Karpas-422 (cell line): ENCODE results near the gene UBASH3B. TPM values are rescaled to one million over a fixed set of nuclear protein-coding genes. Genes with fewer than 3 reads are reported as not detected.

Experiments used
- DNase-seq: peaks from one replicate; pipeline ENCODE4 v3.0.0-alpha.2; 2015
- H2AFZ ChIP-seq: fragments of 200-600 bp; sonication (generic); 2 replicates; pipeline ENCODE4 v1.6.1; 2014; ENCODE audit warnings: antibody characterized with exemption, low read length, mixed read lengths
- H3K27ac ChIP-seq: fragments of 200-600 bp; sonication (generic); 2 replicates; pipeline ENCODE4 v1.5.1; 2014; ENCODE audit warnings: mild to moderate bottlenecking, low read length, moderate library complexity
- H3K27me3 ChIP-seq: fragments of 200-600 bp; sonication (generic); 2 replicates; pipeline ENCODE4 v1.6.1; 2014; ENCODE audit warnings: low read length, mixed read lengths
- H3K36me3 ChIP-seq: fragments of 200-600 bp; sonication (generic); 2 replicates; pipeline ENCODE4 v1.6.1; 2014; ENCODE audit warnings: low read length, mixed read lengths; ENCODE audit not compliant: insufficient read depth
- H3K4me1 ChIP-seq: fragments of 200-600 bp; sonication (generic); 2 replicates; pipeline ENCODE4 v1.6.1; 2014; ENCODE audit warnings: mild to moderate bottlenecking, low read length, mixed read lengths
- H3K4me2 ChIP-seq: fragments of 200-600 bp; sonication (generic); 2 replicates; pipeline ENCODE4 v1.6.1; 2014; ENCODE audit warnings: low read length, low read depth, mild to moderate bottlenecking; ENCODE audit not compliant: poor library complexity, severe bottlenecking
- H3K4me3 ChIP-seq: fragments of 200-600 bp; sonication (generic); 2 replicates; pipeline ENCODE4 v1.5.1; 2014; ENCODE audit warnings: mild to moderate bottlenecking, antibody characterized with exemption, low read length, mixed read lengths
- H3K79me2 ChIP-seq: fragments of 200-600 bp; sonication (generic); 2 replicates; pipeline ENCODE4 v1.6.1; 2014; ENCODE audit warnings: mild to moderate bottlenecking, low read length, mixed read lengths
- H3K9ac ChIP-seq: fragments of 200-600 bp; sonication (generic); 2 replicates; pipeline ENCODE4 v1.6.0; 2014; ENCODE audit warnings: low read length
- H3K9me2 ChIP-seq: fragments of 200-600 bp; sonication (generic), shearing (Covaris generic); replicated peaks from 2 replicates; pipeline ENCODE4 v1.6.0; 2014; ENCODE audit warnings: mild to moderate bottlenecking, low read length, moderate library complexity; ENCODE audit not compliant: insufficient read depth
- H3K9me3 ChIP-seq: fragments of 300-700, 200-600 bp; sonication (generic); 2 replicates; pipeline ENCODE4 v1.6.1; 2014; ENCODE audit warnings: low read length, mixed read lengths
- H4K20me1 ChIP-seq: fragments of 200-600 bp; sonication (generic); 2 replicates; pipeline ENCODE4 v1.6.1; 2014; ENCODE audit warnings: mild to moderate bottlenecking, antibody characterized with exemption, low read length, low read depth; ENCODE audit not compliant: insufficient read depth
- total RNA-seq: library from RNA; depleted of rRNA; stranded (reverse); fragments of >200 nt; shearing (Covaris generic); gene quantifications from 2 replicates; pipeline ENCODE4 v1.2.3, GENCODE V29; 2014; ENCODE audit warnings: low replicate concordance

Gene UBASH3B
- total RNA-seq, 1 experiment from 2014 or later = 9.0 TPM

GRCh38 chr11:122791836-122792235, 136.3 kb downstream of the UBASH3B start:
- H3K4me3 ChIP-seq = no peak overlapping the region
- no peaks in the 10 kb centered on the region for H3K9me3 ChIP-seq
- H3K4me1 ChIP-seq = peaks cover 8% of the 10 kb centered on the region
- no peaks in the 10 kb centered on the region for H4K20me1 ChIP-seq
- no peaks in the 10 kb centered on the region for H3K79me2 ChIP-seq
- no peaks in the 10 kb centered on the region for H3K36me3 ChIP-seq
- no peak for DNase-seq
- no peak overlapping the region for H2AFZ ChIP-seq
- no peak overlapping the region for H3K27ac ChIP-seq
- H3K9ac ChIP-seq = no peak overlapping the region
- H3K9me2 ChIP-seq = no peaks in the 10 kb centered on the region
- H3K27me3 ChIP-seq = no peaks in the 10 kb centered on the region
- no peak overlapping the region for H3K4me2 ChIP-seq

- Histone ChIP-seq H3K27me3 (no peaks in the 10 kb centered on the region), H3K4me1 (no peaks in the 10 kb centered on the region), H4K20me1 (no peaks in the 10 kb centered on the region), H3K4me3 (no peak overlapping the region), H2AFZ (no peak overlapping the region), H3K27ac (no peak overlapping the region), H3K79me2 (no peaks in the 10 kb centered on the region), H3K9me3 (no peaks in the 10 kb centered on the region), H3K9me2 (no peaks in the 10 kb centered on the region), H3K36me3 (no peaks in the 10 kb centered on the region), H3K4me2 (no peak overlapping the region), H3K9ac (no peak overlapping the region)
- no peak for DNase-seq
These were observed 138.0 kb downstream of the UBASH3B start for GRCh38 chr11:122793515-122793914.

- H3K36me3 ChIP-seq = no peaks in the 10 kb centered on the region
These were observed 139.8 kb downstream of the UBASH3B start for GRCh38 chr11:122795307-122795706.

GRCh38 chr11:122796128-122796717, 140.7 kb downstream of the UBASH3B start:
- H3K9me2 ChIP-seq = no peaks in the 10 kb centered on the region
- no peaks in the 10 kb centered on the region for H3K79me2 ChIP-seq
- DNase-seq = peak; percentile 67
- no peak overlapping the region for H3K4me3 ChIP-seq
- no peak overlapping the region for H3K9ac ChIP-seq
- H3K27ac ChIP-seq = no peak overlapping the region
- no peaks in the 10 kb centered on the region for H3K36me3 ChIP-seq
- H3K9me3 ChIP-seq = no peaks in the 10 kb centered on the region
- H4K20me1 ChIP-seq = no peaks in the 10 kb centered on the region
- no peaks in the 10 kb centered on the region for H3K4me1 ChIP-seq
- no peak overlapping the region for H3K4me2 ChIP-seq
- H2AFZ ChIP-seq = no peak overlapping the region
- no peaks in the 10 kb centered on the region for H3K27me3 ChIP-seq

More at GRCh38 chr11:122795307-122795706, 139.8 kb downstream of the UBASH3B start:
- Histone ChIP-seq H3K9me2 (no peaks in the 10 kb centered on the region), H3K9ac (no peak overlapping the region), H4K20me1 (no peaks in the 10 kb centered on the region), H3K4me2 (no peak overlapping the region), H3K4me1 (no peaks in the 10 kb centered on the region), H3K27ac (no peak overlapping the region), H3K9me3 (no peaks in the 10 kb centered on the region), H3K27me3 (no peaks in the 10 kb centered on the region), H2AFZ (no peak overlapping the region), H3K4me3 (no peak overlapping the region), H3K79me2 (no peaks in the 10 kb centered on the region)
- DNase-seq = no peak

DNA sequence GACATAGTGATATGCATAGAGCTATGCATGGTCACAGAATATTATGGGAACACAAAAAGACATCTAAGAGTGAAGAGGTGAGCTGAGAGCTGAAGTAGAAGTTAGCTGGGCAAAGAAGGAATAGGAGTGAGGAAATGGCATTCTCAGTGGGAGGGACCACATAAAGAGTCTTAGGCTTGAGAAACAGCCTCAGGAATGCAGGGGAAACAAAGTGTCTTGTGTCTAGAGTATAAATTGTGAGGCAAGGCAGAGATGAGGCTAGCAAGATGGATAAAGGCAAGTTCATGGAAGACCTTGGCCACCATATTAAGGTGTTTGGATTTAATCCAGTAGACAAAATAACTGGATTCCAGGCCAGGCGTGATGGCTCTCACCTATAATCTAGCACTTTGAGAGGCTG, 142.1 kb downstream of the UBASH3B start:
- Histone ChIP-seq H3K4me3 (no peak overlapping the region), H3K79me2 (no peaks in the 10 kb centered on the region), H3K4me2 (no peak overlapping the region), H3K9ac (no peak overlapping the region), H3K9me2 (no peaks in the 10 kb centered on the region), H3K4me1 (no peaks in the 10 kb centered on the region), H4K20me1 (no peaks in the 10 kb centered on the region), H2AFZ (no peak overlapping the region), H3K36me3 (no peaks in the 10 kb centered on the region), H3K27ac (no peak overlapping the region), H3K27me3 (no peaks in the 10 kb centered on the region), H3K9me3 (no peaks in the 10 kb centered on the region)
- no peak for DNase-seq

DNA sequence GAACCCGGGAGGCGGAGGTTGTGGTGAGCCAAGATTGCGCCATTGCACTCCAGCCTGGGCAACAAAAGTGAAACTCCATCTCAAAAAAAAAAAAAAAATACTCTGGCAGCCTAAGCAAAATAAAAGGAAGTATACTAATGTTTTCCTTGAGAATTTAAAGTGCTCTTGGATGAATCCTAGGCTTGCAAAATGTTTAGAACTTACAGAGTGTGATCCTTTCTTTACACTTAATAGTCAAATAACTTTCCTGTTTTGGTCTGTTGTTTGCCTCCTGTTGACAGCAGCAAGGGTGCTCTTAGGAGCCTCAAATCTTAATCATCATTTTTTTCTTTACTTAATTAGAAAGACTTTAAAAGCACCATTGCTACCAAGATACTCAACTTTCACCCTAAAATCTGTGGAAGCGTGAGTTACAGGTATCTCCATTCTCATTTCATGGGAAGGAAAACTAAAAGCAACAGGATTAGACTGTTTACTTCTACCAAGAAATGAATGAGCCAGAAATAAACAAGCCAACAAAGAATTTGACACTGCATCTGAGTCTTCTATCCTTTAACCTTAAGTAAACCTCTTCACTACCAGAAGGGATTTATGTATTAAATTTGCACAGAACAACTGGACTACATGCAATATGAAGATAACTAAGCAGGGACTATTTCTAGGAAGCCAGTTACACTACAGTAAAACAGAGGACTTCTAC, 144.0 kb downstream of the UBASH3B start:
- Histone ChIP-seq H3K36me3 (no peaks in the 10 kb centered on the region), H4K20me1 (no peaks in the 10 kb centered on the region), H3K4me1 (no peaks in the 10 kb centered on the region), H3K9me2 (no peaks in the 10 kb centered on the region), H3K4me3 (no peak overlapping the region), H3K4me2 (no peak overlapping the region), H3K9ac (no peak overlapping the region), H3K27me3 (no peaks in the 10 kb centered on the region), H2AFZ (no peak overlapping the region), H3K9me3 (no peaks in the 10 kb centered on the region), H3K79me2 (no peaks in the 10 kb centered on the region), H3K27ac (no peak overlapping the region)
- no peak for DNase-seq

DNA sequence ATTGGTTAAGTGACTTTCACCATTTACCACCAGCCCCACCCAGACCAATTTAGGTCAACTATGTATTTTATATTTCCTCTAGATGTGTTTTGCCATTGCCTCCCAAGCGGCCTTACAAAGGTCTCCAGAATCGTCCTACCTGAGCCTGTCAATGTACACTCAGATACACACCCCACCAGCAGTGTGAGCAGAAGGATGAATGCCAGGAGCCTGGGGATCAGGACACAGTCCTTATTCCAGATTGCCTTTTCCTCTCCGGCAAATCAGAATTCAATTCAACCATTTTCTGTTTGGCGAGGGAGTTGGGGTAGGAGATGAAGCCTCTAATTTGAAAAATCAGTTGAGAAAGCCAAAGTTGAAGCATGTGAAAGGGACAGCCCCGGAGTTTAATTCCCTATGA, 147.4 kb downstream of the UBASH3B start:
- Histone ChIP-seq H3K27me3 (no peaks in the 10 kb centered on the region), H3K79me2 (no peaks in the 10 kb centered on the region), H4K20me1 (no peaks in the 10 kb centered on the region), H3K27ac (no peak overlapping the region), H3K9ac (no peak overlapping the region), H3K4me2 (no peak overlapping the region), H3K4me3 (no peak overlapping the region), H3K36me3 (no peaks in the 10 kb centered on the region), H2AFZ (no peak overlapping the region), H3K4me1 (peaks cover under 1% of the 10 kb centered on the region), H3K9me2 (no peaks in the 10 kb centered on the region), H3K9me3 (no peaks in the 10 kb centered on the region)
- no peak for DNase-seq

- H3K9me2 ChIP-seq = no peaks in the 10 kb centered on the region
- no peaks in the 10 kb centered on the region for H3K9me3 ChIP-seq
- peaks cover 5% of the 10 kb centered on the region for H3K4me1 ChIP-seq
- H2AFZ ChIP-seq = no peak overlapping the region
- H3K27me3 ChIP-seq = no peaks in the 10 kb centered on the region
- no peak overlapping the region for H3K27ac ChIP-seq
- no peaks in the 10 kb centered on the region for H4K20me1 ChIP-seq
- no peak for DNase-seq
- no peak overlapping the region for H3K9ac ChIP-seq
- no peaks in the 10 kb centered on the region for H3K79me2 ChIP-seq
- H3K4me2 ChIP-seq = no peak overlapping the region
- H3K36me3 ChIP-seq = no peaks in the 10 kb centered on the region
- no peak overlapping the region for H3K4me3 ChIP-seq
These were observed 147.8 kb downstream of the UBASH3B start for GRCh38 chr11:122803306-122803705.
